Measurements from ENCODE around the gene INSIG1. TPM values are rescaled to one million over a fixed set of nuclear protein-coding genes. Genes with fewer than 3 reads are reported as not detected.

Gene INSIG1
- total RNA-seq, 1 experiment from 2014 or later, result 103 TPM

DNA sequence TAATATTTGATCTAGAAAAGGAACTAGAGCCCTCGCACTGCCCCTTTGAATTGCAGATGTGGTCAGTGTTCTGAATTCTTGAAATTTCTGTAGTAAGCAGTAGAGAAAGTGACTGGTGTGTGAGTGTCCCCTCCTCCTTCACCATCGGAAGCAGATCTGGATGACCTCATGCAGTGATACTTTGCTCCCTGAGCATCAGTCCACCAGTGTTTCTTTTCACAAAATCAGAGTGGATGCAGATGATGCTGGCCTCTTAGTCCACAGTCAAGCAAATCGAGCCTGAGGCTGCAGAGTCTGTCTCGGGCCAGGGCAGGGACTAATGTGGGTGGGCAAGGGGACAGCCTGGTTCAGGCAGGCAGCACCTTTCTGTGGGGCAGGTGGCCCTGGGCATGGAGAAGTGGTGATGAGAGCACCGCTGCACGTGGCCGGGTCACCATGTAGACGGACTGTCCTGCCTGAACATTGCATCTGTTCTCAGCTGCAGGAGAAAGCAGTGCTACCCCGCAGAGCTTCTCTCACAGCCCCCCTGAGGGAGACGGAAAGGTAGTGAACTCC lies 5.4 kb downstream of the INSIG1 start:
- Histone ChIP-seq H2AFZ (no peak overlapping the region), H3K9me2 (ENCODE audit: insufficient read depth) (no peaks in the 10 kb centered on the region), H3K4me3 (no peak overlapping the region), H3K27ac (no peak overlapping the region), H3K4me2 (no peak overlapping the region), H3K79me2 (ENCODE audit: low read depth) (peaks cover 50% of the 10 kb centered on the region), H3K4me1 (replicated peaks; ENCODE audit: insufficient read depth) (peaks cover 48% of the 10 kb centered on the region), H3F3A (ENCODE audit: insufficient read depth, low read depth) (peaks cover 57% of the 10 kb centered on the region), H3K9me3 (ENCODE audit: insufficient read depth, low read depth) (no peaks in the 10 kb centered on the region), H4K20me1 (ENCODE audit: insufficient read depth) (peaks cover 62% of the 10 kb centered on the region), H3K36me3 (ENCODE audit: low read depth) (peaks cover 51% of the 10 kb centered on the region), H3K27me3 (ENCODE audit: insufficient read depth, low read depth) (no peaks in the 10 kb centered on the region)
- ChIA-PET CTCF (no interaction called here), POLR2A (ENCODE audit: unreplicated experiment) (no interaction called here)
- BruUV-seq (replicated peaks), result no TSS peak
- TF ChIP-seq, protein P1, sequence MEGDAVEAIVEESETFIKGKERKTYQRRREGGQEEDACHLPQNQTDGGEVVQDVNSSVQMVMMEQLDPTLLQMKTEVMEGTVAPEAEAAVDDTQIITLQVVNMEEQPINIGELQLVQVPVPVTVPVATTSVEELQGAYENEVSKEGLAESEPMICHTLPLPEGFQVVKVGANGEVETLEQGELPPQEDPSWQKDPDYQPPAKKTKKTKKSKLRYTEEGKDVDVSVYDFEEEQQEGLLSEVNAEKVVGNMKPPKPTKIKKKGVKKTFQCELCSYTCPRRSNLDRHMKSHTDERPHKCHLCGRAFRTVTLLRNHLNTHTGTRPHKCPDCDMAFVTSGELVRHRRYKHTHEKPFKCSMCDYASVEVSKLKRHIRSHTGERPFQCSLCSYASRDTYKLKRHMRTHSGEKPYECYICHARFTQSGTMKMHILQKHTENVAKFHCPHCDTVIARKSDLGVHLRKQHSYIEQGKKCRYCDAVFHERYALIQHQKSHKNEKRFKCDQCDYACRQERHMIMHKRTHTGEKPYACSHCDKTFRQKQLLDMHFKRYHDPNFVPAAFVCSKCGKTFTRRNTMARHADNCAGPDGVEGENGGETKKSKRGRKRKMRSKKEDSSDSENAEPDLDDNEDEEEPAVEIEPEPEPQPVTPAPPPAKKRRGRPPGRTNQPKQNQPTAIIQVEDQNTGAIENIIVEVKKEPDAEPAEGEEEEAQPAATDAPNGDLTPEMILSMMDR (conservative IDR thresholded peaks at IDR 0.05), result no peak
- no peak for TF ChIP-seq EZH2 (IDR thresholded peaks at IDR 0.05; ENCODE audit: low read depth)
- intact Hi-C loops (cut with micrococcal nuclease; ENCODE audit: unreplicated experiment), result no loop called here
- DNase-seq, result no peak

DNA sequence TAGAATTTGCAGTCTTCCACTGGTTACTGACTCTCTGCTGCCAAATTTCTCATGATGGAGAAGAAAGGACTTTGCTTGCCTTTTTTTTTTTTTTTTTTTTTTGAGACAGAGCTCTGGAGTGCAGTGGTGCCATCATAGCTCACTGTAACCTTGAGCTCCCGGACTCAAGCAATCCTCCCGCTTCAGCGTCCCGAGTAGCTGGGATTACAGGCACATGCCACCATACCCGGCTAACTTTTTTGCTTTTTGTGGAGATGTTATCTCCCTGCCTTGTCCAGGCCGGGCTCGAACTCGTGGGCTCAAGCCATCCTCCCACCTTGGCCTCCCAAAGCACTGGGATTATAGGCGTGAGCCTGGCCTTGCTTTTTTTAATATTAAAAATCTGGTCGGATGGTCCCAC lies 6.2 kb downstream of the INSIG1 start:
- no peak overlapping the region for H3K27ac ChIP-seq
- no TSS peak for BruUV-seq (replicated peaks)
- peaks cover 58% of the 10 kb centered on the region for H3F3A ChIP-seq (ENCODE audit: insufficient read depth, low read depth)
- peaks cover 48% of the 10 kb centered on the region for H3K4me1 ChIP-seq (replicated peaks; ENCODE audit: insufficient read depth)
- H3K27me3 ChIP-seq (ENCODE audit: insufficient read depth, low read depth), result no peaks in the 10 kb centered on the region
- POLR2A ChIA-PET (ENCODE audit: unreplicated experiment), result interaction anchor here (0.6 to 0.7 kb wide), 3 partner anchors 56 to 114 kb away, joined by 3 to 37 read pairs (median 5); no protein-coding TSS in a partner anchor
- no peak overlapping the region for H3K4me3 ChIP-seq
- no peaks in the 10 kb centered on the region for H3K9me3 ChIP-seq (ENCODE audit: insufficient read depth, low read depth)
- no peak for DNase-seq
- H3K9me2 ChIP-seq (ENCODE audit: insufficient read depth), result no peaks in the 10 kb centered on the region
- TF ChIP-seq, protein P1 (conservative IDR thresholded peaks at IDR 0.05), result no peak
- TF ChIP-seq EZH2 (IDR thresholded peaks at IDR 0.05; ENCODE audit: low read depth), result no peak
- H4K20me1 ChIP-seq (ENCODE audit: insufficient read depth), result peaks cover 62% of the 10 kb centered on the region
- CTCF ChIA-PET, result interaction anchor here (0.6 kb wide), 2 partner anchors 76 to 300 kb away, joined by 3 to 4 read pairs; no protein-coding TSS in a partner anchor
- H3K4me2 ChIP-seq, result no peak overlapping the region
- H2AFZ ChIP-seq, result no peak overlapping the region
- peaks cover 59% of the 10 kb centered on the region for H3K36me3 ChIP-seq (ENCODE audit: low read depth)
- peaks cover 44% of the 10 kb centered on the region for H3K79me2 ChIP-seq (ENCODE audit: low read depth)
- intact Hi-C loops (cut with micrococcal nuclease; ENCODE audit: unreplicated experiment), result no loop called here

DNA sequence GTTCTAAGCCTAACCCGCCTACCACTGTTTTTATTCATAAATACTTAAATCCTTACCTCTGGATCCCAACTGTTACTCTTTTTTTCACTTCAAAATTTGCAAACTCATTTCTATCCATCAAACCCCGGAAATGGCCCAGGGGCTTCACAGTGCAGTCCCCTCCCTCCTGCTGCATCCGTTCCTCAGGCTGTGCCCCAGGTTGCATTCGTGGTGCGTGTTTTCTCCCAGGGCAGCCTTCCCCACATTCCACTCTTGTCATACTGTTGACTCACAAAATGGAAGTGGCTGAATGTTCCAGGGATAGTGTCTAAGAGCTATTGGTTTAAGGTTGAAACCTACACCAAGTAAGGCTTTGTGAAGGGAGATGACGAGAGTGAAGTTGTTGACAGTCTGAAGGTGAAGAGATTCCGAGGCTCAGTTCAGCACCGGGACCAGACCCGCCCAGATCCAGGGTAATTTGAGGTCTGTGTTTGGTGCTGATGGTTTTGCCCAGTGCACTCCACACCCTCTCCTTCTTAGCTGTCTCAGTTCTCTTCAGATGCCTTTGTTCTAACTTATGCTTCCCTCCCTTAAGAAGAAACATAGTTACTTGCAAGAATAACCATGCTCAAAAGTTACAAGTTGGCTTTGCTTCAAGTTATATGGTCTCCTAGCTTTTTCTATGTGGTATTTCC lies 7.7 kb downstream of the INSIG1 start:
- ChIA-PET POLR2A (ENCODE audit: unreplicated experiment) (no interaction called here), CTCF (no interaction called here)
- no peak for TF ChIP-seq EZH2 (IDR thresholded peaks at IDR 0.05; ENCODE audit: low read depth)
- TF ChIP-seq, protein P1 (conservative IDR thresholded peaks at IDR 0.05), result no peak
- Histone ChIP-seq H3K4me3 (no peak overlapping the region), H3K27me3 (ENCODE audit: insufficient read depth, low read depth) (no peaks in the 10 kb centered on the region), H3K9me3 (ENCODE audit: insufficient read depth, low read depth) (no peaks in the 10 kb centered on the region), H4K20me1 (ENCODE audit: insufficient read depth) (peaks cover 49% of the 10 kb centered on the region), H3K4me1 (replicated peaks; ENCODE audit: insufficient read depth) (peaks cover 35% of the 10 kb centered on the region), H3K36me3 (ENCODE audit: low read depth) (peaks cover 68% of the 10 kb centered on the region), H3K79me2 (ENCODE audit: low read depth) (peaks cover 30% of the 10 kb centered on the region), H3K27ac (no peak overlapping the region), H3K9me2 (ENCODE audit: insufficient read depth) (no peaks in the 10 kb centered on the region), H3F3A (ENCODE audit: insufficient read depth, low read depth) (peaks cover 61% of the 10 kb centered on the region), H3K4me2 (no peak overlapping the region), H2AFZ (no peak overlapping the region)
- intact Hi-C loops (cut with micrococcal nuclease; ENCODE audit: unreplicated experiment), result no loop called here
- DNase-seq, result no peak
- no TSS peak for BruUV-seq (replicated peaks)

Measured in PC-9 (cell line).